GM23338 (cell line): ENCODE measurements around the gene KIF25. TPM values are rescaled to one million over a fixed set of nuclear protein-coding genes. Genes with fewer than 3 reads are reported as not detected.

Experiments used
- ATAC-seq: fragments of 200-7000 bp; cut with Tn5 transposase; 3 replicates; pipeline ENCODE4 v1.9.1; 2020
- DNase-seq: peaks from one replicate; pipeline ENCODE4 v3.0.0-alpha.2; 2015; ENCODE audit warnings: low spot score
- H2AFZ ChIP-seq: fragments of 200-600 bp; sonication (generic); 2 replicates; pipeline ENCODE4 v1.8.0; 2016; ENCODE audit warnings: antibody characterized with exemption, mild to moderate bottlenecking, moderate library complexity
- H3F3A ChIP-seq: fragments of 200-600 bp; sonication (generic); replicated peaks from 2 replicates; pipeline ENCODE4 v1.8.0; 2017; ENCODE audit warnings: antibody characterized with exemption, mixed run types, low read depth
- H3K27ac ChIP-seq: fragments of 200-600 bp; sonication (generic); 2 replicates; pipeline ENCODE4 v1.6.1; 2016; ENCODE audit warnings: low read depth
- H3K27me3 ChIP-seq: fragments of 200-600 bp; sonication (generic); 2 replicates; pipeline ENCODE4 v1.8.0; 2016; ENCODE audit warnings: mild to moderate bottlenecking, mixed run types, moderate library complexity; ENCODE audit not compliant: insufficient read depth
- H3K36me3 ChIP-seq: fragments of 200-600 bp; sonication (generic); 2 replicates; pipeline ENCODE4 v1.8.0; 2016; ENCODE audit warnings: mild to moderate bottlenecking; ENCODE audit not compliant: insufficient read depth
- H3K4me1 ChIP-seq: fragments of 200-600 bp; sonication (generic); 2 replicates; pipeline ENCODE4 v1.8.0; 2016; ENCODE audit warnings: mild to moderate bottlenecking, moderate library complexity; ENCODE audit not compliant: insufficient read depth
- H3K4me2 ChIP-seq: fragments of 200-600 bp; sonication (generic); 2 replicates; pipeline ENCODE4 v1.7.1; 2017; ENCODE audit warnings: mixed run types
- H3K4me3 ChIP-seq: fragments of 200-600 bp; sonication (generic); 2 replicates; pipeline ENCODE4 v1.6.1; 2016; ENCODE audit warnings: mixed run types
- H3K79me2 ChIP-seq: fragments of 200-600 bp; sonication (generic); replicated peaks from 2 replicates; pipeline ENCODE4 v1.8.0; 2017; ENCODE audit warnings: mild to moderate bottlenecking; ENCODE audit not compliant: insufficient read depth
- H3K9me2 ChIP-seq: fragments of 200-600 bp; sonication (generic); 2 replicates; pipeline ENCODE4 v1.8.0; 2017; ENCODE audit not compliant: insufficient read depth
- H4K20me1 ChIP-seq: fragments of 200-600 bp; sonication (generic); replicated peaks from 2 replicates; pipeline ENCODE4 v1.8.0; 2017; ENCODE audit warnings: mild to moderate bottlenecking; ENCODE audit not compliant: insufficient read depth
- H3K27ac Mint-ChIP-seq: 2 replicates; pipeline ENCODE4 v1.8.0; 2020; ENCODE audit warnings: inconsistent platforms, mild to moderate bottlenecking, moderate library complexity, mixed read lengths
- H3K27me3 Mint-ChIP-seq: 3 replicates; pipeline ENCODE4 v1.8.0; 2022; ENCODE audit warnings: low read depth, mild to moderate bottlenecking, moderate library complexity, mixed read lengths, inconsistent platforms; ENCODE audit not compliant: insufficient read depth, poor library complexity
- H3K36me3 Mint-ChIP-seq: 3 replicates; pipeline ENCODE4 v1.8.0; 2021; ENCODE audit warnings: low read depth, mild to moderate bottlenecking, inconsistent platforms, moderate library complexity, mixed read lengths
- H3K4me1 Mint-ChIP-seq: 3 replicates; pipeline ENCODE4 v1.8.0; 2020; ENCODE audit warnings: mild to moderate bottlenecking, inconsistent platforms, mixed read lengths
- H3K4me3 Mint-ChIP-seq: 3 replicates; pipeline ENCODE4 v1.8.0; 2021; ENCODE audit warnings: moderate library complexity, mild to moderate bottlenecking, inconsistent platforms, mixed read lengths
- H3K9me3 Mint-ChIP-seq: 3 replicates; pipeline ENCODE4 v1.8.0; 2020; ENCODE audit warnings: moderate library complexity, mild to moderate bottlenecking, inconsistent platforms, mixed read lengths
- CTCF ChIP-seq, 2 experiments: fragments of 200-600 bp in 1 of 2; sonication (generic) in 1 of 2; conservative IDR thresholded peaks; 2 replicates each; pipeline versions ENCODE4 v1.5.1 to v1.6.1; 2016 to 2017; ENCODE audit warnings: antibody characterized with exemption in 2 of 2, low read depth in 2 of 2, mild to moderate bottlenecking in 2 of 2, moderate library complexity in 1 of 2
- ETS1 ChIP-seq: IDR thresholded peaks from 2 replicates; pipeline ENCODE4 v1.6.1; 2016; ENCODE audit warnings: antibody characterized with exemption
- EZH2 ChIP-seq: fragments of 200-600 bp; sonication (generic); IDR thresholded peaks from one replicate; pipeline ENCODE4 v1.8.0; 2017; ENCODE audit warnings: antibody characterized with exemption, mild to moderate bottlenecking, low read depth; ENCODE audit not compliant: unreplicated experiment
- NANOG ChIP-seq: IDR thresholded peaks from 2 replicates; pipeline ENCODE4 v1.6.1; 2016; ENCODE audit warnings: antibody characterized with exemption, borderline replicate concordance
- POLR2AphosphoS5 ChIP-seq: IDR thresholded peaks from 2 replicates; pipeline ENCODE4 v1.6.1; 2016; ENCODE audit warnings: antibody characterized with exemption, low read depth
- STAT1 ChIP-seq: IDR thresholded peaks from one replicate; pipeline ENCODE4 v1.6.1; 2016; ENCODE audit warnings: antibody characterized with exemption; ENCODE audit not compliant: unreplicated experiment
- ZNF114 ChIP-seq: fragments of 250-450 bp; sonication (Bioruptor Pico); IDR thresholded peaks from 2 replicates; pipeline ENCODE4 v1.5.0; 2020; ENCODE audit warnings: mild to moderate bottlenecking, moderate library complexity
- ZNF462 ChIP-seq: fragments of 250-450 bp; sonication (Bioruptor Pico); IDR thresholded peaks from 2 replicates; pipeline ENCODE4 v1.5.0; 2020; ENCODE audit warnings: mild to moderate bottlenecking, moderate library complexity
- polyA plus RNA-seq: library from polyadenylated mRNA; unstranded; fragments of >200 nt; fragmentation: Nextera tagmentation; extraction: Ambion mirVana; gene quantifications from 2 replicates; pipeline ENCODE4 v1.2.1, GENCODE V29; 2016
- total RNA-seq: library from RNA; depleted of rRNA; stranded (reverse); fragments of >200 nt; shearing (Covaris generic); gene quantifications from 2 replicates; pipeline ENCODE4 v1.2.3, GENCODE V29; 2014

The KIF25 gene
- total and polyA plus RNA-seq, 2 experiments from 2014 or later: 0.69 to 0.76 TPM

GRCh38 chr6:168071620-168072019 is 74.1 kb downstream of the KIF25 start:
- TF ChIP-seq CTCF (conservative IDR thresholded peaks at IDR 0.05; ENCODE audit: low read depth in 2 of 2): peak; percentile 54 to 79
- TF ChIP-seq EZH2: no peak
- TF ChIP-seq STAT1: no peak
- TF ChIP-seq ZNF114 (CRISPR knock-in tag): no peak
- no peak for TF ChIP-seq POLR2AphosphoS5
- Mint-ChIP-seq H3K4me3 (no peak overlapping the region), H3K27ac (no peak overlapping the region), H3K36me3 (no peaks in the 10 kb centered on the region), H3K4me1 (peaks cover 7% of the 10 kb centered on the region), H3K9me3 (no peaks in the 10 kb centered on the region), H3K27me3 (peaks cover 6% of the 10 kb centered on the region)
- peak; percentile 96 for ATAC-seq
- H3K4me2 ChIP-seq: no peak overlapping the region
- H3K79me2 ChIP-seq: no peaks in the 10 kb centered on the region
- 0 out of 2 replicates have a peak, but pooled peaks cover 3% of the 10 kb centered on the region for H3F3A ChIP-seq
- no peak overlapping the region for H3K4me3 ChIP-seq
- no peaks in the 10 kb centered on the region for H3K9me2 ChIP-seq
- DNase-seq: peak; percentile 74
- H3K36me3 ChIP-seq: no peaks in the 10 kb centered on the region
- H3K27me3 ChIP-seq: no peaks in the 10 kb centered on the region
- no peak overlapping the region for H2AFZ ChIP-seq
- H3K27ac ChIP-seq: no peak overlapping the region
- no peaks in the 10 kb centered on the region for H3K4me1 ChIP-seq
- H4K20me1 ChIP-seq: no peaks in the 10 kb centered on the region

- Mint-ChIP-seq H3K4me1 (peaks cover 7% of the 10 kb centered on the region), H3K36me3 (no peaks in the 10 kb centered on the region), H3K27ac (no peak overlapping the region), H3K27me3 (peaks cover 6% of the 10 kb centered on the region), H3K4me3 (no peak overlapping the region), H3K9me3 (no peaks in the 10 kb centered on the region)
- Histone ChIP-seq H3K27me3 (no peaks in the 10 kb centered on the region), H3K36me3 (no peaks in the 10 kb centered on the region), H3K4me3 (no peak overlapping the region), H3F3A (0 out of 2 replicates have a peak, but pooled peaks cover 3% of the 10 kb centered on the region), H3K79me2 (no peaks in the 10 kb centered on the region), H3K27ac (no peak overlapping the region), H3K9me2 (no peaks in the 10 kb centered on the region), H2AFZ (no peak overlapping the region), H3K4me1 (no peaks in the 10 kb centered on the region), H4K20me1 (no peaks in the 10 kb centered on the region), H3K4me2 (no peak overlapping the region)
- DNase-seq: no peak
- ATAC-seq: no peak; the same call in 2 of the 3 replicates
- TF ChIP-seq ETS1 (no peak), CTCF (conservative IDR thresholded peaks at IDR 0.05; ENCODE audit: low read depth in 2 of 2) (no peak), EZH2 (no peak), ZNF462 (CRISPR knock-in tag) (no peak), NANOG (no peak)
Observed at GRCh38 chr6:168072261-168072660, 74.8 kb downstream of the KIF25 start.
